ENCODE measurements around the gene DYRK1A.
"Not testable (repeated sequence)": the region's sequence is repeated elsewhere in the genome, so short reads cannot be mapped to it uniquely, and the experiment has no call there.

Gene DYRK1A

GRCh38 chr21:37541128-37541527 lies 174.6 kb downstream of the DYRK1A start:
- H3K36me3 ChIP-seq (ENCODE audit: control insufficient read depth in 2 of 2, insufficient read depth in 2 of 2, low read length in 2 of 2); H3K27ac ChIP-seq (ENCODE audit: low read depth in 2 of 2, low read length in 2 of 2); H3K4me1 ChIP-seq (ENCODE audit: control insufficient read depth in 2 of 2, insufficient read depth in 2 of 2, low read length in 2 of 2); H3K9me3 ChIP-seq (ENCODE audit: control insufficient read depth in 2 of 2, low read length in 2 of 2); H3K27me3 ChIP-seq (ENCODE audit: control insufficient read depth in 2 of 2, insufficient read depth in 2 of 2, low read length in 2 of 2); H3K4me3 ChIP-seq (ENCODE audit: low read length in 2 of 2); H3K9ac ChIP-seq (ENCODE audit: low read depth in 1 of 2, low read length in 2 of 2): not testable (repeated sequence)

- Histone ChIP-seq H3K27ac (ENCODE audit: low read depth in 2 of 2, low read length in 2 of 2) (no peak overlapping the region), H3K4me1 (ENCODE audit: control insufficient read depth in 2 of 2, insufficient read depth in 2 of 2, low read length in 2 of 2) (peaks cover 0 to 7% of the 10 kb centered on the region in 2 donors), H3K27me3 (ENCODE audit: control insufficient read depth in 2 of 2, insufficient read depth in 2 of 2, low read length in 2 of 2) (no peaks in the 10 kb centered on the region), H3K4me3 (ENCODE audit: low read length in 2 of 2) (no peak overlapping the region), H3K9me3 (ENCODE audit: control insufficient read depth in 2 of 2, low read length in 2 of 2) (peaks cover 0 to 8% of the 10 kb centered on the region in 2 donors), H3K9ac (ENCODE audit: low read depth in 1 of 2, low read length in 2 of 2) (no peak overlapping the region), H3K36me3 (ENCODE audit: control insufficient read depth in 2 of 2, insufficient read depth in 2 of 2, low read length in 2 of 2) (no peaks in the 10 kb centered on the region)
These were observed 175.9 kb downstream of the DYRK1A start for GRCh38 chr21:37542512-37542911.

GRCh38 chr21:37546299-37546908 lies 179.8 kb downstream of the DYRK1A start:
- Histone ChIP-seq H3K27ac (ENCODE audit: low read depth in 2 of 2, low read length in 2 of 2) (no peak overlapping the region), H3K36me3 (ENCODE audit: control insufficient read depth in 2 of 2, insufficient read depth in 2 of 2, low read length in 2 of 2) (no peaks in the 10 kb centered on the region), H3K27me3 (ENCODE audit: control insufficient read depth in 2 of 2, insufficient read depth in 2 of 2, low read length in 2 of 2) (no peaks in the 10 kb centered on the region), H3K4me3 (ENCODE audit: low read length in 2 of 2) (no peak overlapping the region), H3K4me1 (ENCODE audit: control insufficient read depth in 2 of 2, insufficient read depth in 2 of 2, low read length in 2 of 2) (peaks cover 2 to 7% of the 10 kb centered on the region in 2 donors), H3K9me3 (ENCODE audit: control insufficient read depth in 2 of 2, low read length in 2 of 2) (peaks cover 0 to 8% of the 10 kb centered on the region in 2 donors), H3K9ac (ENCODE audit: low read depth in 1 of 2, low read length in 2 of 2) (no peak overlapping the region)

GRCh38 chr21:37546949-37547614 lies 180.5 kb downstream of the DYRK1A start:
- Histone ChIP-seq H3K9me3 (ENCODE audit: control insufficient read depth in 2 of 2, low read length in 2 of 2) (peaks cover 0 to 8% of the 10 kb centered on the region in 2 donors), H3K27ac (ENCODE audit: low read depth in 2 of 2, low read length in 2 of 2) (no peak overlapping the region), H3K36me3 (ENCODE audit: control insufficient read depth in 2 of 2, insufficient read depth in 2 of 2, low read length in 2 of 2) (no peaks in the 10 kb centered on the region), H3K4me1 (ENCODE audit: control insufficient read depth in 2 of 2, insufficient read depth in 2 of 2, low read length in 2 of 2) (peaks cover 2 to 10% of the 10 kb centered on the region in 2 donors), H3K27me3 (ENCODE audit: control insufficient read depth in 2 of 2, insufficient read depth in 2 of 2, low read length in 2 of 2) (peaks cover 0 to 2% of the 10 kb centered on the region in 2 donors), H3K9ac (ENCODE audit: low read depth in 1 of 2, low read length in 2 of 2) (no peak overlapping the region), H3K4me3 (ENCODE audit: low read length in 2 of 2) (no peak overlapping the region)

GRCh38 chr21:37547615-37548200 lies 181.1 kb downstream of the DYRK1A start:
- H3K4me1 ChIP-seq (ENCODE audit: control insufficient read depth in 2 of 2, insufficient read depth in 2 of 2, low read length in 2 of 2), result peaks cover 2 to 10% of the 10 kb centered on the region in 2 donors
- H3K9ac ChIP-seq (ENCODE audit: low read depth in 1 of 2, low read length in 2 of 2), result no peak overlapping the region
- peaks cover 0 to 1% of the 10 kb centered on the region in 2 donors for H3K9me3 ChIP-seq (ENCODE audit: control insufficient read depth in 2 of 2, low read length in 2 of 2)
- peaks cover 0 to 4% of the 10 kb centered on the region in 2 donors for H3K27me3 ChIP-seq (ENCODE audit: control insufficient read depth in 2 of 2, insufficient read depth in 2 of 2, low read length in 2 of 2)
- no peaks in the 10 kb centered on the region for H3K36me3 ChIP-seq (ENCODE audit: control insufficient read depth in 2 of 2, insufficient read depth in 2 of 2, low read length in 2 of 2)
- H3K4me3 ChIP-seq (ENCODE audit: low read length in 2 of 2), result no peak overlapping the region
- H3K27ac ChIP-seq (ENCODE audit: low read depth in 2 of 2, low read length in 2 of 2), result no peak overlapping the region

- Histone ChIP-seq H3K36me3 (ENCODE audit: control insufficient read depth in 2 of 2, insufficient read depth in 2 of 2, low read length in 2 of 2) (no peaks in the 10 kb centered on the region), H3K27ac (ENCODE audit: low read depth in 2 of 2, low read length in 2 of 2) (no peak overlapping the region), H3K9ac (ENCODE audit: low read depth in 1 of 2, low read length in 2 of 2) (no peak overlapping the region), H3K4me3 (ENCODE audit: low read length in 2 of 2) (no peak overlapping the region), H3K9me3 (ENCODE audit: control insufficient read depth in 2 of 2, low read length in 2 of 2) (no peaks in the 10 kb centered on the region), H3K4me1 (ENCODE audit: control insufficient read depth in 2 of 2, insufficient read depth in 2 of 2, low read length in 2 of 2) (peaks cover 2 to 10% of the 10 kb centered on the region in 2 donors), H3K27me3 (ENCODE audit: control insufficient read depth in 2 of 2, insufficient read depth in 2 of 2, low read length in 2 of 2) (peaks cover 0 to 4% of the 10 kb centered on the region in 2 donors)
These were observed 182.0 kb downstream of the DYRK1A start for GRCh38 chr21:37548521-37548981.

GRCh38 chr21:37549730-37550129 lies 183.2 kb downstream of the DYRK1A start:
- H3K27me3 ChIP-seq (ENCODE audit: control insufficient read depth in 2 of 2, insufficient read depth in 2 of 2, low read length in 2 of 2); H3K4me3 ChIP-seq (ENCODE audit: low read length in 2 of 2); H3K27ac ChIP-seq (ENCODE audit: low read depth in 2 of 2, low read length in 2 of 2); H3K9ac ChIP-seq (ENCODE audit: low read depth in 1 of 2, low read length in 2 of 2); H3K9me3 ChIP-seq (ENCODE audit: control insufficient read depth in 2 of 2, low read length in 2 of 2); H3K4me1 ChIP-seq (ENCODE audit: control insufficient read depth in 2 of 2, insufficient read depth in 2 of 2, low read length in 2 of 2); H3K36me3 ChIP-seq (ENCODE audit: control insufficient read depth in 2 of 2, insufficient read depth in 2 of 2, low read length in 2 of 2): not testable (repeated sequence)

GRCh38 chr21:37550157-37550556 lies 183.6 kb downstream of the DYRK1A start:
- Histone ChIP-seq H3K4me3 (ENCODE audit: low read length in 2 of 2) (no peak overlapping the region), H3K9me3 (ENCODE audit: control insufficient read depth in 2 of 2, low read length in 2 of 2) (no peaks in the 10 kb centered on the region), H3K9ac (ENCODE audit: low read depth in 1 of 2, low read length in 2 of 2) (no peak overlapping the region), H3K27me3 (ENCODE audit: control insufficient read depth in 2 of 2, insufficient read depth in 2 of 2, low read length in 2 of 2) (peaks cover 0 to 4% of the 10 kb centered on the region in 2 donors), H3K4me1 (ENCODE audit: control insufficient read depth in 2 of 2, insufficient read depth in 2 of 2, low read length in 2 of 2) (peaks cover 2 to 10% of the 10 kb centered on the region in 2 donors), H3K36me3 (ENCODE audit: control insufficient read depth in 2 of 2, insufficient read depth in 2 of 2, low read length in 2 of 2) (no peaks in the 10 kb centered on the region), H3K27ac (ENCODE audit: low read depth in 2 of 2, low read length in 2 of 2) (no peak overlapping the region)

GRCh38 chr21:37550618-37551330 lies 184.2 kb downstream of the DYRK1A start:
- Histone ChIP-seq H3K4me3 (ENCODE audit: low read length in 2 of 2) (peak overlapping the region in 1 of 2 donors; percentile 14), H3K27me3 (ENCODE audit: control insufficient read depth in 2 of 2, insufficient read depth in 2 of 2, low read length in 2 of 2) (peaks cover 0 to 4% of the 10 kb centered on the region in 2 donors), H3K9me3 (ENCODE audit: control insufficient read depth in 2 of 2, low read length in 2 of 2) (no peaks in the 10 kb centered on the region), H3K36me3 (ENCODE audit: control insufficient read depth in 2 of 2, insufficient read depth in 2 of 2, low read length in 2 of 2) (no peaks in the 10 kb centered on the region), H3K4me1 (ENCODE audit: control insufficient read depth in 2 of 2, insufficient read depth in 2 of 2, low read length in 2 of 2) (peaks cover 2 to 10% of the 10 kb centered on the region in 2 donors), H3K9ac (ENCODE audit: low read depth in 1 of 2, low read length in 2 of 2) (no peak overlapping the region), H3K27ac (ENCODE audit: low read depth in 2 of 2, low read length in 2 of 2) (no peak overlapping the region)
